ENCODE data around the gene PILRA.
A peak's percentile ranks its signal among the peaks of the same experiment; 100 is the strongest.

GRCh38 chr7:100366411-100367250 lies 6.7 kb upstream of the PILRA start:
- TF ChIP-seq, protein P1, sequence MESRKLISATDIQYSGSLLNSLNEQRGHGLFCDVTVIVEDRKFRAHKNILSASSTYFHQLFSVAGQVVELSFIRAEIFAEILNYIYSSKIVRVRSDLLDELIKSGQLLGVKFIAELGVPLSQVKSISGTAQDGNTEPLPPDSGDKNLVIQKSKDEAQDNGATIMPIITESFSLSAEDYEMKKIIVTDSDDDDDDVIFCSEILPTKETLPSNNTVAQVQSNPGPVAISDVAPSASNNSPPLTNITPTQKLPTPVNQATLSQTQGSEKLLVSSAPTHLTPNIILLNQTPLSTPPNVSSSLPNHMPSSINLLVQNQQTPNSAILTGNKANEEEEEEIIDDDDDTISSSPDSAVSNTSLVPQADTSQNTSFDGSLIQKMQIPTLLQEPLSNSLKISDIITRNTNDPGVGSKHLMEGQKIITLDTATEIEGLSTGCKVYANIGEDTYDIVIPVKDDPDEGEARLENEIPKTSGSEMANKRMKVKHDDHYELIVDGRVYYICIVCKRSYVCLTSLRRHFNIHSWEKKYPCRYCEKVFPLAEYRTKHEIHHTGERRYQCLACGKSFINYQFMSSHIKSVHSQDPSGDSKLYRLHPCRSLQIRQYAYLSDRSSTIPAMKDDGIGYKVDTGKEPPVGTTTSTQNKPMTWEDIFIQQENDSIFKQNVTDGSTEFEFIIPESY (IDR thresholded peaks at IDR 0.05) = no peak
- TF ChIP-seq, protein P2, sequence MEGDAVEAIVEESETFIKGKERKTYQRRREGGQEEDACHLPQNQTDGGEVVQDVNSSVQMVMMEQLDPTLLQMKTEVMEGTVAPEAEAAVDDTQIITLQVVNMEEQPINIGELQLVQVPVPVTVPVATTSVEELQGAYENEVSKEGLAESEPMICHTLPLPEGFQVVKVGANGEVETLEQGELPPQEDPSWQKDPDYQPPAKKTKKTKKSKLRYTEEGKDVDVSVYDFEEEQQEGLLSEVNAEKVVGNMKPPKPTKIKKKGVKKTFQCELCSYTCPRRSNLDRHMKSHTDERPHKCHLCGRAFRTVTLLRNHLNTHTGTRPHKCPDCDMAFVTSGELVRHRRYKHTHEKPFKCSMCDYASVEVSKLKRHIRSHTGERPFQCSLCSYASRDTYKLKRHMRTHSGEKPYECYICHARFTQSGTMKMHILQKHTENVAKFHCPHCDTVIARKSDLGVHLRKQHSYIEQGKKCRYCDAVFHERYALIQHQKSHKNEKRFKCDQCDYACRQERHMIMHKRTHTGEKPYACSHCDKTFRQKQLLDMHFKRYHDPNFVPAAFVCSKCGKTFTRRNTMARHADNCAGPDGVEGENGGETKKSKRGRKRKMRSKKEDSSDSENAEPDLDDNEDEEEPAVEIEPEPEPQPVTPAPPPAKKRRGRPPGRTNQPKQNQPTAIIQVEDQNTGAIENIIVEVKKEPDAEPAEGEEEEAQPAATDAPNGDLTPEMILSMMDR (IDR thresholded peaks at IDR 0.05 in 2 of 3, conservative IDR thresholded peaks at IDR 0.05 in 1 of 3; ENCODE audit: control insufficient read depth in 2 of 3, extremely low read depth in 1 of 3, insufficient read depth in 1 of 3, low read depth in 3 of 3, low read length in 3 of 3) = no peak; a peak in 1 of 6 replicates
- TF ChIP-seq ZNF687 (IDR thresholded peaks at IDR 0.05) = peak; percentile 74
